Neuronal stem cell (in vitro differentiated cells): ENCODE data around the gene PFDN1.

ENCODE experiments used
- DNase-seq: peaks from one replicate; pipeline ENCODE4 v3.0.0-alpha.2; 2013; ENCODE audit warnings: low spot score
- H2AFZ ChIP-seq: one replicate; pipeline ENCODE4 v1.6.1; 2013; ENCODE audit warnings: mild to moderate bottlenecking, low read length, inconsistent platforms
- H2AK5ac ChIP-seq: 2 replicates; pipeline ENCODE4 v1.6.1; 2013; ENCODE audit warnings: low read depth, mild to moderate bottlenecking, inconsistent platforms, low read length, moderate library complexity, mixed read lengths
- H2BK120ac ChIP-seq: 2 replicates; pipeline ENCODE4 v1.6.1; 2013; ENCODE audit warnings: low read depth, mild to moderate bottlenecking, inconsistent platforms, low read length, moderate library complexity, mixed read lengths
- H2BK12ac ChIP-seq: one replicate; pipeline ENCODE4 v1.6.1; 2013; ENCODE audit warnings: low read length, inconsistent platforms
- H2BK15ac ChIP-seq: 2 replicates; pipeline ENCODE4 v1.6.1; 2013; ENCODE audit warnings: mild to moderate bottlenecking, low read length, inconsistent platforms, mixed read lengths
- H2BK5ac ChIP-seq: one replicate; pipeline ENCODE4 v1.6.1; 2013; ENCODE audit warnings: inconsistent platforms, mild to moderate bottlenecking, low read length, moderate library complexity
- H3K14ac ChIP-seq: one replicate; pipeline ENCODE4 v1.6.1; 2013; ENCODE audit warnings: low read length, inconsistent platforms
- H3K18ac ChIP-seq: 2 replicates; pipeline ENCODE4 v1.6.1; 2013; ENCODE audit warnings: low read length, inconsistent platforms
- H3K23ac ChIP-seq: 2 replicates; pipeline ENCODE4 v1.6.1; 2013; ENCODE audit warnings: low read depth, mild to moderate bottlenecking, mixed read lengths, low read length, inconsistent platforms; ENCODE audit not compliant: poor library complexity
- H3K27ac ChIP-seq: replicated peaks from 3 replicates; pipeline ENCODE4 v1.5.1; 2013; ENCODE audit warnings: low read length, inconsistent platforms
- H3K27me3 ChIP-seq, 3 experiments: 2 replicates each; pipeline ENCODE4 v1.6.1; 2013; ENCODE audit warnings: low read length in 3 of 3, mild to moderate bottlenecking in 2 of 3, inconsistent platforms in 1 of 3, low read depth in 1 of 3, mixed read lengths in 1 of 3, moderate library complexity in 1 of 3; ENCODE audit not compliant: control insufficient read depth in 3 of 3, insufficient read depth in 3 of 3
- H3K36me3 ChIP-seq, 2 donors: replicated peaks in 1 of 2; 2 replicates each; pipeline ENCODE4 v1.6.1; 2013; ENCODE audit warnings: low read length in 2 of 2; ENCODE audit not compliant: control insufficient read depth in 2 of 2, insufficient read depth in 2 of 2
- H3K4ac ChIP-seq: 2 replicates; pipeline ENCODE4 v1.6.1; 2013; ENCODE audit warnings: inconsistent platforms, mild to moderate bottlenecking, low read length, moderate library complexity
- H3K4me1 ChIP-seq, 2 donors: 1 replicate in 1 of 2; 2 replicates in 1 of 2; pipeline ENCODE4 v1.6.1; 2013; ENCODE audit warnings: low read length in 2 of 2, low read depth in 1 of 2; ENCODE audit not compliant: control insufficient read depth in 2 of 2, insufficient read depth in 1 of 2
- H3K4me2 ChIP-seq: one replicate; pipeline ENCODE4 v1.6.1; 2013; ENCODE audit warnings: mild to moderate bottlenecking, low read length, inconsistent platforms; ENCODE audit not compliant: insufficient read depth, poor library complexity, severe bottlenecking
- H3K4me3 ChIP-seq, 2 donors: 2 replicates each; pipeline ENCODE4 v1.5.1; 2013; ENCODE audit warnings: low read length in 2 of 2, mild to moderate bottlenecking in 2 of 2, inconsistent platforms in 1 of 2, moderate library complexity in 1 of 2
- H3K79me1 ChIP-seq: one replicate; pipeline ENCODE4 v1.6.1; 2013; ENCODE audit warnings: low read depth, mild to moderate bottlenecking, inconsistent platforms, low read length, moderate library complexity
- H3K9ac ChIP-seq: one replicate; pipeline ENCODE4 v1.6.1; 2013; ENCODE audit warnings: mild to moderate bottlenecking, low read depth, low read length, inconsistent platforms; ENCODE audit not compliant: poor library complexity
- H3K9me3 ChIP-seq, 2 donors: replicated peaks in 1 of 2; 2 replicates each; pipeline versions ENCODE3 to v1.6.1; 2013; ENCODE audit warnings: low read length in 2 of 2, mild to moderate bottlenecking in 2 of 2, inconsistent platforms in 1 of 2, low read depth in 1 of 2, mixed read lengths in 1 of 2, moderate library complexity in 1 of 2; ENCODE audit not compliant: control insufficient read depth in 2 of 2, insufficient read depth in 1 of 2
- H4K8ac ChIP-seq: one replicate; pipeline ENCODE4 v1.6.1; 2013; ENCODE audit warnings: low read depth, mild to moderate bottlenecking, inconsistent platforms, low read length, moderate library complexity
- H4K91ac ChIP-seq: one replicate; pipeline ENCODE4 v1.6.1; 2013; ENCODE audit warnings: low read length, low read depth, mild to moderate bottlenecking, inconsistent platforms; ENCODE audit not compliant: poor library complexity
- WGBS, 2 donors: extraction: QIAGEN DNeasy Blood & Tissue Kit; methylation state at CpG; one replicate each; pipeline ENCODE4 v1.1.7; 2013; ENCODE audit warnings: missing lambda C conversion rate in 2 of 2, mixed read lengths in 1 of 2; ENCODE audit not compliant: insufficient read length in 2 of 2, insufficient replicate concordance in 1 of 2; ENCODE audit errors: extremely low coverage in 2 of 2; 5-methylcytosine and 5-hydroxymethylcytosine counted together

PFDN1 gene

DNA sequence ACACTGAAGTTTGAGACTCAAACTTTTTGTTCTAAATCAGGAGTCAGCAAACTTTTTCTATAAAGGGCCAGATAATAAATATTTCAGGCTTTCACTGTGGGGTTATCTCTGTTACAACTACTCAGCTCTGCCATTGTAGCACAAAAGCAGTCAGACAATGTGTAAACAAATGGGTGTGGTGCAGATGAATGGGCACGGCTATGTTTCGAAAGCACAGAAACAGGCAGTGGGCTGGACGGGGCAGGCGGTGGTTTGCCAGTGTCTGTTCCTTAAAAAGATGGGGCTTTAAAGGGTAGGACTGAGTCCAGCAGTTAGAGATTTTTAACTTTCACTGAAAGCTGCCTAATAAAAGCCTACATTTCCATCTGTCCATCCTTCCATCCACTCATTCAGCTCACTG, 48.9 kb downstream of the PFDN1 start:
- Histone ChIP-seq H3K9ac (no peak overlapping the region), H3K23ac (no peak overlapping the region), H2AFZ (no peak overlapping the region), H2BK5ac (no peak overlapping the region), H4K8ac (no peak overlapping the region), H3K4ac (no peak overlapping the region), H3K36me3 (peaks cover 4 to 33% of the 10 kb centered on the region in 2 donors), H4K91ac (no peak overlapping the region), H2BK12ac (no peak overlapping the region), H2BK120ac (no peak overlapping the region), H3K4me2 (no peak overlapping the region), H3K9me3 (no peaks in the 10 kb centered on the region), H2AK5ac (no peak overlapping the region), H3K4me1 (no peaks in the 10 kb centered on the region), H3K14ac (no peak overlapping the region), H2BK15ac (no peak overlapping the region), H3K27me3 (no peaks in the 10 kb centered on the region), H3K79me1 (peaks cover 1% of the 10 kb centered on the region), H3K4me3 (no peak overlapping the region), H3K18ac (no peak overlapping the region), H3K27ac (no peak overlapping the region)
- no peak for DNase-seq
- no CpG with 5 or more reads among the region's 4 CpGs for WGBS, 2 donors

DNA sequence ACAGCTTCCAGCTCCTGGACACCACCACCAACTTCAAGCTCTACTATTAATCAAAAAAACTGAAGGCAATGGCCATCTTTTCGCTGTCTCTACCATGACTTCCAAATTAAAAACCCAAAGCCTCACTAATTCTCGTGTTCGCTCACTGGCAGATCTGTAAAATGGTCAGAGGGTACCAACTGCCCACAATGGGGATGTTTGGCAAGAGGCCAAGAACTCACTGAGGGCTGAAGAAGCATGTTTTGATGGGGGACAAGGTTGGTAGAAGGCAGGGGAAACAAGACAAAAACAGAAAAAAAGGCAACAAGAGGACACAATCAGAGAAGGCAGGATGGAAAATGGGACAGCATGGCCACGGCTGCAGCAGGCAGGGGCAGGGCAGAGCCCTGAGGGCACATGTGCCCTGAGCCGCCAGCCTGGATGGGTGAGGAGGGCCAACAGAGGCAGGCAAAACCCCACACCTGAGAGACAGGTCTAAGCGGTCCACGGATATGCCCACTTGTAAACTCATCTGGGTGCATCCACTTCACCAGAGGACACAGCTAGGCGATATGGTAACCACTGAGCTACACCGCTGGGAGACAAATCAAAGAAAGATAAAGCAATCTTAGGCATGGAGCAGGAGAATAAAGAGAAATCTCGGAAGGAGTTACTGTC, 50.3 kb downstream of the PFDN1 start:
- H3K79me1 ChIP-seq: peaks cover 1% of the 10 kb centered on the region
- H2BK15ac ChIP-seq: no peak overlapping the region
- no peak overlapping the region for H3K4ac ChIP-seq
- no peak overlapping the region for H2AK5ac ChIP-seq
- H4K91ac ChIP-seq: no peak overlapping the region
- H2BK12ac ChIP-seq: no peak overlapping the region
- no peak for DNase-seq
- H3K27ac ChIP-seq: no peak overlapping the region
- no peak overlapping the region for H3K4me3 ChIP-seq
- H3K4me1 ChIP-seq: no peaks in the 10 kb centered on the region
- WGBS, 2 donors: no CpG with 5 or more reads among the region's 10 CpGs
- no peaks in the 10 kb centered on the region for H3K27me3 ChIP-seq
- H3K9ac ChIP-seq: no peak overlapping the region
- no peak overlapping the region for H2BK120ac ChIP-seq
- peaks cover 4 to 28% of the 10 kb centered on the region in 2 donors for H3K36me3 ChIP-seq
- no peaks in the 10 kb centered on the region for H3K9me3 ChIP-seq
- H2AFZ ChIP-seq: no peak overlapping the region
- H3K14ac ChIP-seq: no peak overlapping the region
- H3K23ac ChIP-seq: no peak overlapping the region
- H2BK5ac ChIP-seq: no peak overlapping the region
- H4K8ac ChIP-seq: no peak overlapping the region
- no peak overlapping the region for H3K4me2 ChIP-seq
- no peak overlapping the region for H3K18ac ChIP-seq

DNA sequence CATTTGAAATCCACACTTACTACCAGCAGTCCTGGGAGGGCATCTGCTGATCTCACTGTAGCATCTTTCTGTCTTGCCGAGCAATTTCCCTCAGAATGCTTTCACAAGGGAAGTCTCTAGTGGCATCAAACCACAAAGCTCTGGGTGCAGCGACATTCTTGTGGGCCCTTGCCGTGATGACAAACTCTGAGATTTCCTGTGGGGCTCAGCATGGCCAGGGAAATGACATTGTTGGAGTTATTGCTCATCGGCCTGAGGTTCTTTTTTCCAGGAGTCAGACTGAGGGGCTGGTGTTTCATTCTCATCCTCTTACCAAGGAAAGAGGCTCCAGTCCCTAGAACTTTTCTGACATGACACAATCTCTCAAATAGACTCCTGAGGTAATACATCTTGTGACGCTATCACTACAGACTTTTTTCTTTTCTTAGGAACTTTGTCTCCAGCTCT, 51.4 kb downstream of the PFDN1 start:
- Histone ChIP-seq H3K4ac (no peak overlapping the region), H3K18ac (no peak overlapping the region), H4K8ac (no peak overlapping the region), H3K23ac (no peak overlapping the region), H3K9me3 (no peaks in the 10 kb centered on the region), H3K4me2 (no peak overlapping the region), H4K91ac (no peak overlapping the region), H3K14ac (no peak overlapping the region), H2BK5ac (no peak overlapping the region), H3K79me1 (peaks cover 1% of the 10 kb centered on the region), H3K4me1 (peaks cover 0 to 4% of the 10 kb centered on the region in 2 donors), H2AK5ac (no peak overlapping the region), H2BK15ac (no peak overlapping the region), H2AFZ (no peak overlapping the region), H3K27me3 (no peaks in the 10 kb centered on the region), H2BK12ac (no peak overlapping the region), H3K27ac (no peak overlapping the region), H3K9ac (no peak overlapping the region), H3K36me3 (peaks cover 4 to 28% of the 10 kb centered on the region in 2 donors), H3K4me3 (no peak overlapping the region), H2BK120ac (no peak overlapping the region)
- no peak for DNase-seq
- no CpG with 5 or more reads among the region's 5 CpGs for WGBS, 2 donors

DNA sequence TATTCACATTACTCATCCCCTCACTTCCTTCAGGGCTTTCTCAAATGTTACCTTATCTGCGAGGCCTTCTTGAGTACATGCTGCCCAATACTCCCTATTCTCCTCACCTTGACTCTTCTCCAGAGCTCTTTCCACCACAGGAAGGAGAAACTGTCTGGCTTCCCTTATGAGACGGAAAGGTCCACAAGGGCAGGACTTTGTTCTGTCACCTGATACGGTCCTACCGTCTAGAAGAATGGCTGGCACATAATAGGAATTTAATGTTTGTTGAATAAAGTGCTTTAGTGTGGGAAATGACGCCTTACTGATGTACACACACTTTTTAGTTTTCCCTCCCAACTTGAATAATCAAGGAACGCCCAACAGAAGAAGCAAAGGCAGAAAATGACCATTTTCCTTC, 52.5 kb downstream of the PFDN1 start:
- Histone ChIP-seq H3K18ac (no peak overlapping the region), H4K91ac (no peak overlapping the region), H2BK5ac (no peak overlapping the region), H3K4me3 (no peak overlapping the region), H4K8ac (no peak overlapping the region), H3K9ac (no peak overlapping the region), H3K9me3 (no peaks in the 10 kb centered on the region), H3K4ac (no peak overlapping the region), H3K79me1 (peaks cover 1% of the 10 kb centered on the region), H3K4me1 (peaks cover 1 to 7% of the 10 kb centered on the region in 2 donors), H2BK12ac (no peak overlapping the region), H2AFZ (no peak overlapping the region), H3K36me3 (peaks cover 7 to 38% of the 10 kb centered on the region in 2 donors), H2BK15ac (no peak overlapping the region), H2AK5ac (no peak overlapping the region), H3K27ac (no peak overlapping the region), H3K4me2 (no peak overlapping the region), H3K14ac (no peak overlapping the region), H3K23ac (no peak overlapping the region), H3K27me3 (no peaks in the 10 kb centered on the region), H2BK120ac (no peak overlapping the region)
- DNase-seq: no peak
- no CpG with 5 or more reads among the region's 6 CpGs for WGBS, 2 donors
